PC-3 (cell line): ENCODE data around the gene LIPH. TPM values are rescaled to one million over a fixed set of nuclear protein-coding genes. Genes with fewer than 3 reads are reported as not detected.

Source experiments
- ATAC-seq: fragments of 200-7000 bp; cut with Tn5 transposase; 2 replicates; pipeline ENCODE4 v1.9.1; 2020; ENCODE audit warnings: mild to moderate bottlenecking, moderate library complexity
- BruUV-seq: library from RNA; stranded (reverse); fragments of 400-500 nt; replicated peaks from 2 replicates; lab custom pipeline; 2021; lab: Mats Ljungman, UMichigan
- CTCF ChIA-PET: fragments of 300-600 bp; sonication (Branson Sonifier 250); formaldehyde crosslinking; loops from one replicate; lab custom pipeline; 2022; ENCODE audit warnings: antibody characterized with exemption; lab: Charles Lee
- POLR2A ChIA-PET: fragments of 300-600 bp; sonication (Branson Sonifier 250); formaldehyde crosslinking; loops from one replicate; lab custom pipeline; 2022; ENCODE audit warnings: antibody characterized with exemption; ENCODE audit not compliant: unreplicated experiment; lab: Charles Lee
- DNase-seq: peaks from one replicate; pipeline ENCODE4 v3.0.0-alpha.2; 2015
- H2AFZ ChIP-seq: fragments of 300-600 bp; sonication (generic); 2 replicates; pipeline ENCODE4 v1.6.0; 2016; ENCODE audit warnings: antibody characterized with exemption, low read length
- H3F3A ChIP-seq: fragments of 300-600 bp; sonication (generic); one replicate; pipeline ENCODE4 v1.6.0; 2017; ENCODE audit warnings: antibody characterized with exemption, low read length, control low read depth, mild to moderate bottlenecking; ENCODE audit not compliant: unreplicated experiment
- H3K27ac ChIP-seq: fragments of 300-600 bp; sonication (generic); 2 replicates; pipeline ENCODE4 v1.5.1; 2016; ENCODE audit warnings: mild to moderate bottlenecking, low read length
- H3K27me3 ChIP-seq: fragments of 300-600 bp; sonication (generic); 2 replicates; pipeline ENCODE4 v1.6.1; 2016; ENCODE audit warnings: low read length, mixed read lengths
- H3K36me3 ChIP-seq: fragments of 300-600 bp; sonication (generic); 2 replicates; pipeline ENCODE4 v1.6.1; 2016; ENCODE audit warnings: low read depth, mixed run types, low read length, mixed read lengths
- H3K4me1 ChIP-seq: fragments of 300-600 bp; sonication (generic); 2 replicates; pipeline ENCODE4 v1.5.1; 2016; ENCODE audit warnings: low read length; ENCODE audit not compliant: insufficient read depth
- H3K4me2 ChIP-seq: fragments of 300-600 bp; sonication (generic); 2 replicates; pipeline ENCODE4 v1.6.0; 2016; ENCODE audit warnings: low read length
- H3K4me3 ChIP-seq: fragments of 300-600 bp; sonication (generic); 2 replicates; pipeline ENCODE4 v1.5.1; 2016; ENCODE audit warnings: mild to moderate bottlenecking, low read length, mixed read lengths
- H3K79me2 ChIP-seq: fragments of 300-600 bp; sonication (generic); 2 replicates; pipeline ENCODE4 v1.6.1; 2017; ENCODE audit warnings: low read length, mixed read lengths
- H3K9ac ChIP-seq: fragments of 300-600 bp; sonication (generic); 2 replicates; pipeline ENCODE4 v1.6.0; 2016; ENCODE audit warnings: mild to moderate bottlenecking, low read length
- H3K9me2 ChIP-seq: fragments of 300-600 bp; sonication (generic); replicated peaks from 2 replicates; pipeline ENCODE4 v1.6.1; 2016; ENCODE audit warnings: mixed run types, low read length, mixed read lengths
- H3K9me3 ChIP-seq: fragments of 300-600 bp; sonication (generic); 2 replicates; pipeline ENCODE4 v1.6.1; 2016; ENCODE audit warnings: low read length, mixed read lengths
- H4K20me1 ChIP-seq: fragments of 300-600 bp; sonication (generic); 2 replicates; pipeline ENCODE4 v1.6.1; 2016; ENCODE audit warnings: low read length, mixed read lengths
- CTCF ChIP-seq: fragments of 300-600 bp; sonication (generic); conservative IDR thresholded peaks from 2 replicates; pipeline ENCODE4 v1.5.1; 2017; ENCODE audit warnings: antibody characterized with exemption, low read depth, mild to moderate bottlenecking, low read length
- EZH2 ChIP-seq: fragments of 300-600 bp; sonication (generic); IDR thresholded peaks from one replicate; pipeline ENCODE4 v1.6.1; 2017; ENCODE audit warnings: antibody characterized with exemption, mild to moderate bottlenecking, low read length; ENCODE audit not compliant: unreplicated experiment
- EZH2phosphoT487 ChIP-seq: fragments of 300-600 bp; sonication (generic); IDR thresholded peaks from 2 replicates; pipeline ENCODE4 v1.6.1; 2018; ENCODE audit warnings: mild to moderate bottlenecking, antibody characterized with exemption, low read length, borderline replicate concordance
- intact Hi-C: fragments of 100-400 bp; cut with micrococcal nuclease; formaldehyde crosslinking; loops from 2 replicates; pipeline ENCODE4 v1.9.0; 2023
- total RNA-seq: library from RNA; depleted of rRNA; stranded (reverse); fragments of >200 nt; gene quantifications from 2 replicates; pipeline ENCODE4 v1.2.3, GENCODE V29; 2014

Gene LIPH
- total RNA-seq, 1 experiment from 2014 or later: 1.0 TPM

GRCh38 chr3:185582871-185583270, 30.5 kb upstream of the LIPH start:
- Histone ChIP-seq H3K27ac (no peak overlapping the region), H4K20me1 (no peaks in the 10 kb centered on the region), H3K36me3 (no peaks in the 10 kb centered on the region), H3K4me1 (peaks cover 12% of the 10 kb centered on the region), H3F3A (no peaks in the 10 kb centered on the region), H3K9me3 (no peaks in the 10 kb centered on the region), H3K27me3 (no peaks in the 10 kb centered on the region), H3K9ac (no peak overlapping the region), H3K4me3 (no peak overlapping the region), H2AFZ (no peak overlapping the region), H3K9me2 (no peaks in the 10 kb centered on the region), H3K4me2 (no peak overlapping the region), H3K79me2 (peaks cover 15% of the 10 kb centered on the region)
- TF ChIP-seq EZH2 (no peak), EZH2phosphoT487 (no peak), CTCF (no peak)
- ATAC-seq: no peak
- BruUV-seq: no TSS peak
- POLR2A ChIA-PET: no interaction called here
- CTCF ChIA-PET: no interaction called here
- intact Hi-C loops: no loop called here
- DNase-seq: no peak

GRCh38 chr3:185582236-185582635, 29.8 kb upstream of the LIPH start:
- CTCF ChIA-PET: no interaction called here
- H3K4me1 ChIP-seq: peaks cover 10% of the 10 kb centered on the region
- BruUV-seq: no TSS peak

More at GRCh38 chr3:185582236-185582635, 29.8 kb upstream of the LIPH start:
- no peak for TF ChIP-seq CTCF
- no peak for TF ChIP-seq EZH2
- TF ChIP-seq EZH2phosphoT487: no peak
- no peaks in the 10 kb centered on the region for H3K27me3 ChIP-seq
- POLR2A ChIA-PET: no interaction called here
- no peaks in the 10 kb centered on the region for H4K20me1 ChIP-seq
- intact Hi-C loops: no loop called here
- no peaks in the 10 kb centered on the region for H3K36me3 ChIP-seq
- no peaks in the 10 kb centered on the region for H3K9me2 ChIP-seq
- no peak for DNase-seq
- H3K4me2 ChIP-seq: no peak overlapping the region
- no peak overlapping the region for H3K27ac ChIP-seq
- ATAC-seq: no peak
- H3K9me3 ChIP-seq: no peaks in the 10 kb centered on the region
- H3K9ac ChIP-seq: no peak overlapping the region
- no peak overlapping the region for H2AFZ ChIP-seq
- H3K79me2 ChIP-seq: peaks cover 10% of the 10 kb centered on the region
- H3K4me3 ChIP-seq: no peak overlapping the region
- H3F3A ChIP-seq: no peaks in the 10 kb centered on the region
